LHCN-M2 (cell line): ENCODE data around the gene TCF7L2. TPM values are rescaled to one million over a fixed set of nuclear protein-coding genes. Genes with fewer than 3 reads are reported as not detected.

ENCODE experiments used
- DNase-seq: peaks from one replicate; pipeline ENCODE4 v3.0.0-alpha.2; 2012; ENCODE audit warnings: low read depth
- total RNA-seq: library from RNA; depleted of rRNA; stranded (reverse); fragments of >200 nt; gene quantifications from 2 replicates; pipeline ENCODE4 v1.2.3, GENCODE V29; 2014

Gene TCF7L2
- total RNA-seq, 1 experiment from 2014 or later: 3.4 TPM

DNA sequence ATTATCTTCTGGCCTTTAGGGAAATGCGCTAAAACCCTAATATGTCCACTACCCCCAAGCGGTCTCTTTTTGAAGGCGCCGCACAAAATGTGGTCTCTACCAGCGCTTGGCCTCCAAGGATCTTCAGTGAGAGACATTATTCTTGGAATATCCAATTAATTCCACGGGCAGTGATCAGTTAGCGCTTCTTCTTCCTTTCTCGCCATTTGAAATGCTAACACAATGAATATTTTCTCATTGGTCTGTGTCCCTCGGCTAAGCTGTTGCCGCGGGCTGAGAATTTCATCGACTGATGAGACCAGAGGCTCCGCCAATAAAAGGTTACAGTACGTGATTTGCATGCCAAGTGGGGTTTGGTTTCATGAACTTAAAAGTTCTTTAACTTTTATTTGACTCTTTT is 169.8 kb downstream of the TCF7L2 start:
- no peak for DNase-seq

DNA sequence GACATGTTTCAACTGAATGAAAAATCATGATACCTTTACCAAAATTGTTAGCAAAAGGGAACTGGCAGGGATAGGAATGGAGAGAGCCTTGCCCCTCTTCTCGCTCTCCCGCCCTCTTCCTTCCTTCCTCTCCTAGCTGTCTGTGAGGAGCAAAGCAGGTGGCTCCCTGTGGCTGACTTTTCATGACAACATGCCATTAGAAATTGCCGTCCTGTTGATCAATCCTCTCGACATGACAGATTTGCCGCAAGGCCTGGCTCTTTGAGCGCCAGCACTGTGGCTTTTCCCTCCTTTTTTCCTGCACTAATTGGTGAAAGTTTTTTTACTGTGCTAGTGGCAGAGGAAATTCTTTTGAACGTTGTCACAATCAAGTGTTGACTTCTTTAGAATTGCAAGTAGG is 171.1 kb downstream of the TCF7L2 start:
- no peak for DNase-seq

DNA sequence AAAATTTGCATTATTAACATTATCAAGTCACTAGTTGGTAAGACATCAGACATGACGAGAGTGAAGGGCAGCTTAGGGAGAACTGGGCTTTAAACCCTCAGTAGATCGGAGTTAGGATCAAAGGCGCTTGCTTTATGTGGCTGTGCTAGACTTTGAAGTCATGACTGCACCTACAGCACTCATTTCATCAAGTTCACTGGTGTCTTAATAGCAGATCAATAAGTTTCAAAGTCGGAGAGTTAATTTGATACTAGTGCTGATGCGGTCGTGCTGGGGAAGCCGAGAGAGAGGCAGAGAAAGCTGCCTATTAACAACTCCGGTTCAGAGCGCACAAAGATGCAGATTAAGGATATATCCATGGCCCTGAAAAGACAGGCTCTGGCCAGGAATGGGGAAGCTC is 172.9 kb downstream of the TCF7L2 start:
- no peak for DNase-seq

DNA sequence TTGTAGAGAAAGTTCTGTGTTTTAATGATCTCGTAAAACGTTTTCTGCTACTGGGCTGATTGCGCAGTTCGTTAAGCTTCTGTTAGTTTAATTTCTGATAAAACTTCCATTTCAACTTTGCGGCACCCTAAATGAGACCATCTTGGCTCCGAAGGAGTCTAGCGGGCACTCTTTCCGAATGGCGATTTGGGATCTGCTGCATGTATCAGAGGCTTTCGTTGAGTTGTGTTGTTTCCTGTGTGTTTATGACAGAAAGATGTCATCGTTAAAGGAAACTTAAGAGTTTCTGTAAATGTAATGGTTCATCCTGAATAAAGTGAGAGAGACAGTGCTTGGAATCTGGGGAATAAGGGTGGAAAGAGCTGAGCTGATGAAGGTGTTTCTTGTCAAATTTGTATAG is 174.7 kb downstream of the TCF7L2 start:
- no peak for DNase-seq

DNA sequence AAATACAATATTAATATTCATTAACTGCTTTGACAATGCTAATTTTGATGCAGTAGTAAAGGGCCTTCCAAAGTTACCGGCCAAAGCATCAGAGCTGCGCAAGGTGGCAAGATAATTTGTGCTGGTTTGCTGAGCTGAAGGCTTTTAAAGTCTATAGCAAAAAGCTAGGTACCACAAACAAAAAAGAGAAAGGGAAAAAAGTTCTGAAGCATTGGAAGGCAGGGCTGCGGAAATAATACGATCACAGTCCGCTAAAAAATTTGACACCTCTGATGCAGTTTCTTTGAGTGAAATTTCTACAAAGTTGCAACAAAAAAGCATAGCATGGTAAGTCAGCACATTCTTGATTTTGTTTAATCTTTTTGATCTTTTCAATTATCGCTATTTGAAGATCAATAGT is 175.6 kb downstream of the TCF7L2 start:
- DNase-seq: no peak

DNA sequence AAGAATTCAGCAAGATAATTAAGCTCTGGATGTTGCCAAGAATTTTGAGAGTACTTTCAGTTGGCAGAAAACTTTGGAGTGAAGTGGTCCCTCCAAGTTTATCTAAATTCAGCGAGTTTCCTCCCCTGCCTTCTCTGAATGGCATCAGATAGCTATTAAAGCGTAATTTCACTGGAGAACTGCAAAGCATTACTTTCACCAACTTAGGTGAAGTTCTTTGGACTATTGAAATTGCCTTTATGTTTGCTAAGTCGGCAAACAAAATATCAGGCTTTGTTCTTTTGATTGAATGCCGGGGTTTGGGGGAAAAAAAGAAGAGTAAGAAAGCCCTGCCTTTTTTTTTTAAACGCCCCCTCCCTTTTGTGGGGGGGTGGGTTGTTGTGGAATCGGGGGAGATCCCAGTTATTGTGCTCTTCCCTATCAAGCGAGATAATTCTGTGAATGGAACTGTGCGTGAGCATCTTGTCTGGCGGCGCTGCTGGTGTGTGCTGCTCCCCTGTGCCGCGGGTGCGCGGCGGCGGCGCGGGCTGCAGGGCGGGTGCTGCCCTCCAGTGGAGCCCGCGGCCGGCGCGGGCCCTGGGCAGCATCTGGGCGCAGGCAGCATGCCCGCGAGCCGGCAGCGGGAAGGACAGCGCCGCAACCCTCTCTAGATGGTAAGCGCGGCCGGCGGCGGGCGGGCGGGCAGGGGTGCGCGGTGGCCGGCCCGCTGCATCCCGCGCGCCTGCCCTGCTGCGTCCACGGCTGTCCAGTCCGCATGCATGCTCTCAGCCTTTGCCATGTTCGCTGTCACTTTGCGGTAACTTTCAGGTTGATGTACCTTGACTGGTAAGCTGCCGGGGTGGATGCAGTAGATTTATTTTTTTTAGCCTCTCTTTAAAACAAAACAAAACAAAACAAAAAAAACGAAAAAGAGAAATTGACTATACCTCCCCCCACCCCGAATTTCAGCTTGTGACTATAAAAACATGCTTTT is 176.5 kb downstream of the TCF7L2 start:
- DNase-seq: peak; percentile 60

DNA sequence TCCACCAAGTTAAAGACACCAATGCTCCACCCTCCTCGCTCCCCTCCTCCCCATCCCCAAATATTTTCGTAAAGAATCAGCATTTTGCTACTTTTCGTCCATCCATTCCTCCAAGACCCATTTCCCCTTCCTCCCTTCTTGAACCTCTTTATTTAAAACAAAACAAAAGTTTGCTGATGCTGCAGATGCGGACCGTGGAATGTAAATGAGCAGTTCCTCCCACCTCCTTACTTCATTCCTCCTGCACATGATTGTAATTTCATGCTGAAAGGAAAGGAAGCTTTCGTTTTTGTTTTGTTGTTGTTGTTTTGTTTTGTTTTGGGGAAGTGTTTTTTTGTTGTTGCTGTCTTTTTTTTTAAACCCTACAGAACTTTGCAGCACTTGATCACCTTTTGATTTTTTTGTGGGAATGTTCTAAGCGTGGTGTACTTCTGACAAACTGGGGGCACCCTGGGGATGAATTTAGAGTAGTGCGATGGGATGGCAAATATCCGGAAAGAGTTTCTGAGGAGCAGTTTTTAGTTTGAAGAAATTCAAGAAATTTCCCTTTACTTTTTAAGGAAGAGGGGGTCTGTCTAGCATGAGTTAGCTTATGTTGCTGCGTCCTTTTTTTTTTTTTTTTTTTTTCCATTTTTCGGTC is 177.3 kb downstream of the TCF7L2 start:
- no peak for DNase-seq

DNA sequence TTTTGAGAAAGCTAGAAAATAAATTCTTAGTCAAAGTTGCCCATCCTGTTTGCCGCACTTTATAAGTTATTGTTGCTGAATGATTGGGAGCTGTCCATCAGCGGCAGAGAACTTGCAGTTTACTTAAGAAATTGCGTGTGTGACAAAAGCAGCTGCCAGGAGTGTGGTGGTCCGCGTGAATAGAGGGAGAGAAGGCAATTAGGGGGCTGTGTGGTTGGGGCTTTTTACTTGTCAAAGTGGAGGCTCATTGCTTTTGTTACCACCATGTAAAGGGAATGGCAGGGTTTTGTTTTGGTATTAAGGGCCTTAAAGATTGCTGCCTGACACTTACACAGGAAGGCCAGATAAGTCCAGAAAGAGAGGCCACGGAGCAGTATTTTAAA is 177.8 kb downstream of the TCF7L2 start:
- no peak for DNase-seq

DNA sequence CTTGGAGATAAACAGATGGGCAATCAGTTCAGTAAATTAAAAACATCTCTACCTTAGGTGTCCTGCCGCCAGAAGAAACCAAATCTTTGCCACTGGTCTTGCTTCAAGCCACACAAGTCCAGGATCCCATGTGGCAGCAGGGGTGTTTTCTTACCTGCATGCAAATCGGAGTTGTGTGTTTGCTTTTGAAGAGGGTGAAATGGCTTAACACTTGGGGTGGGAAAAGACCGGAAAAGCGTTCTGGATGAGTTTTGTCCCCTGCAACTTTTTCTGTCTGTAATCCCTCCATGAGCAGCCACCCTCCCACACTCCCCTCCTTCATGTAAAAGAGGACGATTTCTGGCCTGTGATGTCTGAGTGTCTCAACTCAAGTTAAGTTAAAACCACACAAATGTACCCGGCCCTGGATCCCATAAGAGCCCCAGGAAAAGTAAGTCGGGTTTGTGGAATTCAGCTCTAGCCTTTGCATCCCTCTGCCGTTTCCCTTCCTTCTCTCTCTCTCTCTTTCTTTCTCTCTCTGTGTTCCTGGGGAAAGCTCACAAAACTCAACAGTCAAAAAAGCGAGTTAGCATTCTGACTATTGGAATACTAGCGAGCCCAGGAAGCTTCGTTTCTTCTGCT is 178.5 kb downstream of the TCF7L2 start:
- no peak for DNase-seq

DNA sequence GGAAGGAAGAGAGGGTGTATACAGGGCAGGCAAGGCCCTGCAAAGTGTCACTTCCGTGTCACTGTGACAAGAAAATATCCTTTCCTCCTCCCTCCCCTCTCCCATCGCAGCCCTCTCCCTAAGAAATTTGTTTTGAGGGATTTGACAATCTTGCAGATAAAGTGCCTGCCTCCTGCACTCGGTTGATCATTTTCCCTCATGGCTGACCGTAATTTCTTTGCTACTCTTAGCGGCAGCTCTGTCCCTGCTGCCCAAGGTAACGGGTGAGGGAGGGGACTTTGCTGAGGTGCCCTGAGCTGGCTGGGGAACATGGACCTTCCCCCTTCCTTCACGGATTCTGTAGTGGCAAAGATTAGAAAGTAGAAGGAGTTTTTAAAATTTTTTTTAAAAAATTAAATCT is 179.1 kb downstream of the TCF7L2 start:
- no peak for DNase-seq

DNA sequence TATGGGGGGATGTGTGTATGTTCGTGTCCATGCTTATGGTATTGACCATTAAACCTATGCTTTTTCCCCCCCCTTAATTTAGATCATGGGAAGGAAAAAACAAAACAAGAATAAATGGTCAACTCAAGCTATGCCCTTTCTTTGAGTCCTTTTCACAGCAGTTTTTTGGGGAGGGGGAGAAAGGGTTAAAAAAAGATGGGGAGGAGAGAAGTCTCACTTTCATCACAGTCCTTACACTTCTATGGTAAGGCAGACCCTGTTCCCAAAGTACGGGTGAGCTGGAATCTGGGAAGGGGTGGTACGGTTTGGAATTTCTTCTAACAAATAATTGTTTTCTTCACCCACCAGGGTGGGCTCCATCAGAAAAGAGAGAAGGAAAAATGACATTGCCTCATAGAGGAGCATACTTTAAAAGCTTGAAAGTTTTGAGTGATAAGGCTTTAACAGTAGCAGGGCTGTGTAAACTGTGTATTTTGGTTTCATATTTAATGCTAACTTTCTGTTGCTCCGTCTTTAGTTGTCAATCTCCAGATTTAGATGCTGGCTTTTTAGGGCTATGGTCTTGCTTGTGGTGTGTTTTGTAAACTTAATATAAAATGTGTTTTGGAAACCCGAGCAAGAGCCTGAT is 180.1 kb downstream of the TCF7L2 start:
- DNase-seq: no peak

DNA sequence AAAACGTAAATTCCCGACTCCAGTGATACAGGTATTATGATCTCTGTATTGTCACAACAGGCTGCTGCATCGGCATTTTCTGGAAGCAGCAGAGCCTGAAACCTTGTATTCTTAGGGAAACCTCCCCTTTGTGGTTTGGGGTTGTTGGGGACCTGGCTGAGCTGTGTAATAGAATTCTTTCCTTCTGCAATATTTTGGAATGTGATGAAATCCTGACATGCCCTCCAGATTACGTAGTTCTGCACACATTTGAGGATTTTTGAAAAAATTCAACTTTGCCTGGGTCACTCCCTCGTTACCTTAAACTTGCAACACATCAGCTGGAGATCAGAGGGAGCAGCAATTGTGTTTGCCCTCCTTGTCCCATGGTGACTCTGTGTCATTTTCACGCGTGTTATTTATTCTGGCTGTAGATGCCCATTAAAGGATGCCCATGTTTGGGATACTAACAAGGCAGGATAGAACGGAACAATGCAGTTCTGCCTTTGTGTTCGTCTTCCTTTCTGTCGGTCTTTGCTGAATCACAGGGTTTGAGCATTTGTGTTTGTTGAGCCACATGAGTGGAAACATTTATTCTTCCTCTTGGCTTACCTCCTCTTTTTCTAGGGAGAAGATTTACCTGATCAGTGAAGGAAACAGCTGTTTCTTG is 181.7 kb downstream of the TCF7L2 start:
- peak; percentile 42 for DNase-seq

DNA sequence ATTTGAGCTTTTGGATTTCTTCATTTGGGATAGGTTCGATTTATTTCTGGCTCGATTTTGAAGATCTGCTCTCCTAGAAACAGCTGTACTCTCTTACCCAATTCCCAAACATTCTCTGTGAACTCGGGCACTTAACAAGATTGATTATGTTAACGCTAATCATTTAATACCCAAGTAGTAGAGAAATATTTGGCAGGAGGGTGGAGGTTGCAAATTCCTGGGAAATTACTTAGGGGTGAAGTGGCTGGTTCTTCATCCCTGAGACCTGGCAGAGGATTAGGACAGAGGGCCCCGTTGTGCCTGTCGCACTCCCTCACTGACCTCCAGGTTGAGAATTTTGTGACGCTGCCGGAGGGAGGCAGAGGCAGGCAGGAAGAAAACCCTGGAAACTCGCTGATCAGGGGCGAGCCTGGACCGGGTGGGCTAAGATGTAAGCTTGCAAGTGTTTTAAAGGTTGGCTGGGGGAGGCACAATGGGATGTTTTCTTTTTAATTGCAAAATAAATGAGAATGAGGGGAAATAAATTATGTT is 182.6 kb downstream of the TCF7L2 start:
- DNase-seq: no peak

DNA sequence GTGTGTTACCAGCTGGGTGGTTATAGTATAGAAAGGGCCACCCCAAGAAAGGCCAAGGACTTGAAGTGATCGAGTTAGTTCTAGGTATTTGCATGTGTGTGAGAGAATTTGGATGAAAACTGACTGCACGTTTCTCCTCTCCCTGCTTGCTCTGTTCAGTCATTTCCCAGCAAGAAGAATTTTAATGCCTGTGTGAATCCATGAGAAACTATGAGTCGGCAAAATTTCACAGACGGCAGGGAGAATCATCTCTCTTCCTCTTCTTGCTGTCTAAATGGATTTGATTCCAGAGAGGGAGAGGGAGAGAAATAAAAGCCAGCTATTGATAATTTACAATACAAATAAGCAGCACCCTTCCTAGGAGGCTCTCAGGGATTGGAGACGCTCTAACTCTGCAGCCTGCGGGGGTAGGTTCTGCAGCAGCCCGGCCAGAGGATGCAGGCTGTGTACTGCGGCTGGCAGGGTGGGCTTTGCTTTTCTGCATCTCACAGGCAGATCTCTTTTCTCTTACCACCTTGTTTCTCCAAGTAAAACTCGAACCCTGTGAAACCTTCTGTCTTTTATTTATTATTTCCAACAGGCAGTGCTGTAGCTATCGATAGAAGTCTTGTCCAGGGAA is 183.6 kb downstream of the TCF7L2 start:
- DNase-seq: peak; percentile 8

DNA sequence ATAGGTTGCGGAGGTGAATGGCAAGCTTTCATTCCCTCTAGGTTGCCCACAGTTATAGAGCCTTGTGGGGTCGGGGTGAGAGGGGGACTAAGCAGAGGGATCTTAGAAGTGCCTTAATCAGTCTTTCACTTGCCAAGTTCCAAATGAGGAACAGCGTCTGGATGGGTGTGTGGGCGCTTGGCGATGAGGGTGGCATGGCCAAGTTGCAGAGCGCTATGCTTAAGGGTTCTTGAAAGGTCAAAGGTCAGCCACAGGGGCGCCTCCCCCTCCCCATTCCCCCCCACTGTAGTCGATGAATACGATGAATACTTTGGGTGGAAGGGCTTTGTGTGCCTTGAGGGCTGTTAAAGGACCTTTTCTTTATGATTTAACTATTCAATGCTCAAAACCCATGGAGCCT is 185.0 kb downstream of the TCF7L2 start:
- DNase-seq: no peak

DNA sequence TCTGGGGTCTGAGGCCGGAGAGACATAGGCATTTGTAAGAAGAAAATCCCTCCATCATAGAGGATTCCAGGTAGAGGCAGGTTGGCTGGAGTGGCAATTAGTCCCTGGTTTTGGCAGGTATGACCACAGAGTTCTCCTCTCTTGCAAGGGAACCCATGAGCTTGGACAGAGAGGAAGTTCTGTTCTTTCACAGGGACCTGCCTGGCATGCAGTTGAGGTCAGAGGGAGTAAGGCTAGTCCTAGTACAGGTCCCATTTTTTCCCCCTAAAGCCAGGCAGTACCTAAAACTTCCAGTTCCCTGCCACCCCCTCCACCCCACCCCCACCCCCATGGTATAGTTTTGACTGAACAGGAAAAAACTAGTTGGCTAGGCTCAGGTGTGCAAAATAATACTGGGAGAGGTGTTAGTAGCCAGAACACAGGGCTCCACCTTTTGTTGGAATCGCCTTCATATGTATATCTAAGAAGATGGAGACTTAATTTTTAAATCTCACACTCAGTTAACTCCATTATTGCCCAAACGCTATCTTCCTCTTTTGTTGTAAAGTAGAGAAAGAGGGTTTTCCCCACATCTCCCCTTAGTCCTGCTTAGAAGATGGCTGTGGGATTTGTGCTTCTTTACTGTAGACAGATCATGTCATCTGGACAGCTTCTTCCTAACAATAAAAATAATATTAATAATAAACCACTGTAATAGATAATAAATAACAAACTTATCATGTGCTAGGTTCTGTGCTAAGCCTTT is 188.1 kb downstream of the TCF7L2 start:
- DNase-seq: no peak

DNA sequence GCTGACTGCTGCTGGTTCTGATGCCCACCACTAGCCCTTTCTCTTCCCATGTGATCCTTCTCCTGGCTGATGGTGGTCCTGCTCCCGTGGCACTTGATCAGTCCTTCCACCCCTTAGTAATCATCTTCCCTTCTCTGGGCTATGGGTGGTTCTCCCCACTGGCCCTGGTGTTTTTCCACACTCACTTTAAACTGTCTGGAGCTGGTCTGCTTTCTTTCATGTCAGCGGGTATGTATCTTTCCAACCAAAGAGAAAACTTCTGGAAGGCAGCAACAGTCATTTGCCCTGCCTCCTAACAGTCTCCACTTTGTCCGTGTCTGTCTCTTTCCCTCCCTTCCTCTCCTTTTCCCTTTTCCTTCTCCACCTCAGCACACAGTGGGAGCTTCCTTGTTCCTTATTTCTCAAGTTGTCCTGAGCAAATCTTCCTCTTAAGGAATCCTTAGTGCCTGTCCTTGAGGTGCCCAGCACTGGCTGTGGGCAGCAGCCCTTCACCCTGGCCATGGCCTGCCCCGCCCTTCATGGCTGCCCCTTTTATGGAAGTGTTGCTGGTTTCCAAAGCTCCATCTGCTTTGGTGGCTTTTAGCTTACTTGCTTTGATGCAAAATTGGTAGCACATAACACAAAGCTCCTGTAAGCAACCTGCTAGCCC is 189.0 kb downstream of the TCF7L2 start:
- no peak for DNase-seq

DNA sequence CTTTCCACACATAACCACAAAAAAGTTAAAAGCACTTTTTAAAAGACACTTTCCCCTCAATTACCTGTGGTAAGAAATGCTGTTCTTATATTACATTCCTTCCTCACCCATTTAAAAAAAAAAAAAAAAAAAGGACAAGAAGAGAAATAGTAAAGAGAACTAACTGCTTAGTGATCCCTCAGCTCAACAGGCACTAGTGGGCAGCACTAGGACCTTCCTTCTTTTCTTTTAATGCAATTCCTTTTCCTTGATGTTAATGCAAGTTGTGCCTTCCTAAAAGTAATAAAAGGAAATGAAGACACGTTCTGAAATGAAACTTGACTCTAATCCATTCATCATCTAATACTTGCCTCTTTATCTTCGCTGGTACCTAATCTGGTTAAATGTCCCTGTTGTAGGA is 189.7 kb downstream of the TCF7L2 start:
- DNase-seq: peak; percentile 5

DNA sequence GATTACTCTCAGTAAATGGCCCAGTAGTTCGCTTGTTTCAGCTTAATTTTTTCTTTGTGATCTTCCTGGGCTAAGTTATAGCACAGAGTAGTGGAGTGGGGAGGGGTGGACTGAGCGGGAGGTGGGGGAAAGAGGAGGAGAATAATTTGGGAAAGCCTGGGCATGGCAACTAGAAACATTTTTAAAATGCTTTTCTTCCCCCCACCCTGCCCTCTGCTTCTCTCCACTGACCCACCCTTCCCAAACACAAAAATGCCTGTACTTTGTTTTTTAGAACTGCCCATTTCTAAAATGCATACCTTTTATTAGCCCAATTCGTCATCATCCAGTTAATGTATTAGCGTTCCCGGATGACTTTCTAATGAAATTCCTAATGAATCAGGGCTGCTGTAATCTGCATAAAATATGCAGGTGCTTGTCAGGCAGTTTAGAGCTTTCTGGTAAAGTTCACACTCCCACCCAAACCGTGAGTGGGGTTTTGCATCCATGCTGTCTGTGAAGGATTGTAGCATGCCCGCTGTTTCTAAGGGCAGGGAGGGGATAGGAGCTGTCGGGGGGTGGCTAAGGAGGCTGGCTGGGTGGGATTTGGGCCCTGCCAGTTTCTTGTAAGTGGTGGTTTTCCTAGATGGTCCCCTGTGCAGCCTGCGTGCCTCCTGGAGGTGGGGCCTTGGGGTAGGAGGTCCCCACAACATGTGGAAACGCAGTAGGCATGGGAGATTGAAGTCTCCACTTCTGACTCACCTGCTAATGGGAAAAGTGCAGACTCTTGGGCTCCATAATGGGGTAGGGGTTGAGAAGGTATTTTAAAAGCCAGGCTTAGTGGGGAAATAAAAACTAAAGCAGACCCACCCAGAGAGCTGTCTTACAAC is 190.3 kb downstream of the TCF7L2 start:
- DNase-seq: no peak
